ENCODE results near the gene IRAK2. TPM values are rescaled to one million over a fixed set of nuclear protein-coding genes. Genes with fewer than 3 reads are reported as not detected.

Gene IRAK2
- total and polyA plus RNA-seq, 2 of the 8 experiments (the other 6 are each of a cell fraction or from before 2014, with no cell fraction given) = 1.5 TPM

DNA sequence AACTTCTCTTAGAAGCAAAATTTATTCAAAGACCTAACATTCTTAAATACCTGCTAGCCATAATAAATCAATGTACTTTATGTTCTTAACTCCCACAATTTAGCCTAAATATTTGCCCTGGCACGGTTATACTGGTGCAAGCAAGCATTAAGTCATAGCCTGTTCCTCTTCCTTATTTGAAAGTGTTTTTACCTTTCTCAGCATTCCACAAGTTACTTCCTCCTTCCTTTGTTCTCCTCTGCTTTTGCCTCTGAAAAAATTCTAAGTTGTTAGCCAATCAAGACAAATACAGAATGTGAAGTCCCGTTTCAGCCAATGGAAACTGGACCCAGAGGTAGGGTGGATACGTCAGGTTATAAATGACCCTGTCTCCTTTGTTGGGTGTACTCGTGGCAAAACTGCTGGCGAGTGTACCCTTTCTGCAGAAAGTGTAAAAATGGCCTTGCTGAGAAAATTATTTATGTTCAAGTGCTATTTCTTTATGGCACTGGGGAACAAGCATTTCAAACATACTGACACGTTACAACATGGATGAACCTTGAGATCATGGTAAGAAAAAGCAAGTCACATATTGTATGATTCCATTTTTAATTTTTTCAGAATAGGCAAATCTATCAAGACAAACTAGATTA lies 80.5 kb downstream of the IRAK2 start:
- H3K4ac ChIP-seq (replicated peaks; ENCODE audit: insufficient read length, low read depth, low read length) = no peak overlapping the region
- H2BK5ac ChIP-seq (ENCODE audit: low read depth, low read length) = no peak overlapping the region
- no peaks in the 10 kb centered on the region for H4K20me1 ChIP-seq (replicated peaks in 1 of 2; ENCODE audit: control insufficient read depth in 1 of 2, insufficient read depth in 2 of 2, low read length in 2 of 2)
- H2AFZ ChIP-seq (ENCODE audit: low read length) = no peak overlapping the region
- ChIA-PET POLR2A (ENCODE audit: partially characterized antibody) (interaction anchor here (0.6 to 0.7 kb wide), 2 partner anchors 70 to 534 kb away, joined by 3 read pairs; no protein-coding TSS in a partner anchor), CTCF (ENCODE audit: partially characterized antibody) (interaction anchor here (1.5 kb wide), 1 partner anchor 80 kb away, joined by 3 read pairs; the partner anchor contains the start of gene IRAK2)
- H2BK120ac ChIP-seq (replicated peaks; ENCODE audit: low read depth, low read length) = no peak overlapping the region
- H3K4me3 ChIP-seq (ENCODE audit: extremely low read depth in 1 of 4, insufficient read depth in 2 of 4, low read depth in 3 of 4, low read length in 4 of 4) = no peak overlapping the region
- 0 out of 2 replicates have a peak, but pooled peaks cover 2% of the 10 kb centered on the region for H3K79me1 ChIP-seq (ENCODE audit: low read depth, low read length)
- peaks cover 0 to 8% of the 10 kb centered on the region in 2 experiments; a peak in 2 of 4 replicates for H3K79me2 ChIP-seq (ENCODE audit: control insufficient read depth in 1 of 2, insufficient read depth in 2 of 2, low read length in 2 of 2)
- H4K91ac ChIP-seq (replicated peaks; ENCODE audit: insufficient read length, low read length) = no peak overlapping the region
- H4K5ac ChIP-seq (ENCODE audit: insufficient read length, low read depth, low read length) = no peak overlapping the region
- no peak overlapping the region for H2BK20ac ChIP-seq (ENCODE audit: low read length)
- no peaks in the 10 kb centered on the region for H3K9me3 ChIP-seq (ENCODE audit: insufficient read depth in 2 of 2, low read depth in 1 of 2, low read length in 1 of 2)
- no peaks in the 10 kb centered on the region for H3K27me3 ChIP-seq (replicated peaks in 1 of 4; ENCODE audit: control insufficient read depth in 3 of 4, extremely low read depth in 1 of 4, insufficient read depth in 3 of 4, low read length in 3 of 4)
- DNase-seq (ENCODE audit: low read depth in 1 of 2, low spot score in 2 of 2) (no peak), FAIRE-seq (no peak)
- H3K4me2 ChIP-seq (ENCODE audit: insufficient read depth in 1 of 2, low read depth in 2 of 2, low read length in 2 of 2) = no peak overlapping the region
- H3K36me3 ChIP-seq (ENCODE audit: control insufficient read depth in 2 of 4, insufficient read depth in 4 of 4, low read length in 3 of 4) = no peaks in the 10 kb centered on the region
- peaks cover 12% of the 10 kb centered on the region; the same call in 1 of the 2 replicates for H3K23me2 ChIP-seq (ENCODE audit: low read depth, low read length)
- no peak overlapping the region for H2BK15ac ChIP-seq (ENCODE audit: low read length)
- H2BK12ac ChIP-seq (ENCODE audit: low read depth, low read length) = no peak overlapping the region
- H4K8ac ChIP-seq (ENCODE audit: extremely low read depth, insufficient read depth, low read length) = no peak overlapping the region
- no peak overlapping the region for H3K14ac ChIP-seq (ENCODE audit: insufficient read length)
- H3K56ac ChIP-seq (replicated peaks; ENCODE audit: insufficient read length, low read depth, low read length) = no peak overlapping the region
- H3K27ac ChIP-seq (ENCODE audit: low read depth, low read length) = no peak overlapping the region
- H3K18ac ChIP-seq (ENCODE audit: extremely low read depth, low read length) = no peak overlapping the region
- H3K4me1 ChIP-seq (replicated peaks in 1 of 4; ENCODE audit: control insufficient read depth in 3 of 4, insufficient read depth in 4 of 4, low read length in 3 of 4) = peaks cover 0 to 9% (median 5%) of the 10 kb centered on the region in 4 experiments; a peak in 6 of 7 replicates
- no peak overlapping the region for H3K9ac ChIP-seq (replicated peaks in 1 of 4; ENCODE audit: extremely low read depth in 1 of 4, low read depth in 3 of 4, low read length in 3 of 4)
- H3K23ac ChIP-seq (ENCODE audit: insufficient read length) = no peak overlapping the region
- H2AK5ac ChIP-seq (ENCODE audit: low read depth, low read length) = no peak overlapping the region
- WGBS, 2 experiments (ENCODE audit: extremely low coverage in 1 of 2, insufficient coverage in 1 of 2, insufficient read length in 1 of 2, insufficient replicate concordance in 2 of 2, low coverage in 1 of 2, low lambda C conversion rate in 2 of 2, missing lambda C conversion rate in 1 of 2) = 83% methylated on average over 6 of the region's 6 CpGs; no CpG with 5 or more reads in 1 of the 2 experiments
- TF ChIP-seq GTF2F1 (IDR thresholded peaks at IDR 0.05; ENCODE audit: borderline replicate concordance, low read depth, low read length) (no peak), NRF1 (IDR thresholded peaks at IDR 0.05; ENCODE audit: low read depth, low read length) (no peak), EP300 (IDR thresholded peaks at IDR 0.05; ENCODE audit: borderline replicate concordance in 1 of 2, low read depth in 2 of 2, low read length in 2 of 2) (no peak), SIN3A (conservative IDR thresholded peaks at IDR 0.05 in 1 of 2, IDR thresholded peaks at IDR 0.05 in 1 of 2; ENCODE audit: low read depth in 1 of 2, low read length in 2 of 2) (no peak), HDAC6 (IDR thresholded peaks at IDR 0.05; ENCODE audit: low read depth, low read length) (no peak), SP1 (IDR thresholded peaks at IDR 0.05; ENCODE audit: low read depth, low read length) (no peak), SP2 (IDR thresholded peaks at IDR 0.05; ENCODE audit: low read length) (no peak)

Measured in H1 (cell line).